ENCODE measurements around the gene FBXO47. TPM values are rescaled to one million over a fixed set of nuclear protein-coding genes. Genes with fewer than 3 reads are reported as not detected.
A peak's percentile ranks its signal among the peaks of the same experiment; 100 is the strongest.

The FBXO47 gene
- total and polyA plus RNA-seq, 9 of the 15 experiments (the other 6 are each of a cell fraction or from before 2014, with no cell fraction given) = not detected

GRCh38 chr17:38898812-38899348 is 68.3 kb downstream of the FBXO47 start (continued):
- TF ChIP-seq FOXP4 (CRISPR knock-in tag; IDR thresholded peaks at IDR 0.05; ENCODE audit: borderline replicate concordance) = no peak
- peak; percentile 59; the same call in 1 of the 2 replicates for TF ChIP-seq JUND (IDR thresholded peaks at IDR 0.05; ENCODE audit: borderline replicate concordance, low read depth, low read length)
- TF ChIP-seq JUND (tag; IDR thresholded peaks at IDR 0.05; ENCODE audit: borderline replicate concordance, low read depth, low read length) = no peak
- 0 out of 2 replicates have a peak, but pooled peaks have one; percentile 6 for TF ChIP-seq C11orf30 (IDR thresholded peaks at IDR 0.05; ENCODE audit: low read depth)
- TF ChIP-seq PYGO2 (tag; IDR thresholded peaks at IDR 0.05) = no peak
- no peak for TF ChIP-seq KAT8 (IDR thresholded peaks at IDR 0.05; ENCODE audit: low read depth)
- TF ChIP-seq ETV6 (IDR thresholded peaks at IDR 0.05; ENCODE audit: borderline replicate concordance in 1 of 2, low read depth in 2 of 2, low read length in 1 of 2) = 0 out of 4 replicates have a peak, but pooled peaks of 1 of the 2 experiments have one; percentile 43
- TF ChIP-seq ETV6 (CRISPR knock-in tag; IDR thresholded peaks at IDR 0.05; ENCODE audit: borderline replicate concordance) = no peak
- TF ChIP-seq ZNF507 (tag; conservative IDR thresholded peaks at IDR 0.05) = no peak
- 0 out of 4 replicates have a peak, but pooled peaks of 1 of the 2 experiments have one; percentile 17 for TF ChIP-seq NRF1 (conservative IDR thresholded peaks at IDR 0.05 in 1 of 2, IDR thresholded peaks at IDR 0.05 in 1 of 2)
- no peak for TF ChIP-seq ARID4B (CRISPR knock-in tag; IDR thresholded peaks at IDR 0.05)
- TF ChIP-seq SRSF7 (optimal IDR thresholded peaks at IDR 0.05; ENCODE audit: low read depth, low read length) = no peak
- no peak for TF ChIP-seq EZH2 (IDR thresholded peaks at IDR 0.05; ENCODE audit: borderline replicate concordance, low read depth, low read length)
- no peak for TF ChIP-seq FOXK1 (CRISPR knock-in tag; IDR thresholded peaks at IDR 0.05; ENCODE audit: borderline replicate concordance)
- TF ChIP-seq ZBTB1 (CRISPR knock-in tag; IDR thresholded peaks at IDR 0.05; ENCODE audit: borderline replicate concordance, low read depth) = no peak
- TF ChIP-seq BACH1 (tag; IDR thresholded peaks at IDR 0.05) = no peak
- no peak for TF ChIP-seq CEBPZ (IDR thresholded peaks at IDR 0.05; ENCODE audit: borderline replicate concordance, low read depth, low read length)

Measured in K562 (cell line).